ENCODE measurements around the gene CCDC116.

GRCh38 chr22:21673534-21674321 lies 41.2 kb downstream of the CCDC116 start:
- no peak for TF ChIP-seq CTCF (IDR thresholded peaks at IDR 0.05)
- no peak for TF ChIP-seq POLR2A (IDR thresholded peaks at IDR 0.05)
